HG03342 (cell line): Measurements from ENCODE around the gene ENOX2.
"Not testable (repeated sequence)": the region's sequence is repeated elsewhere in the genome, so short reads cannot be mapped to it uniquely, and the experiment has no call there.

Source experiments
- ATAC-seq: cut with Tn5 transposase; IDR thresholded peaks from one replicate; pipeline ENCODE4 v1.9.1; 2021; ENCODE audit warnings: mild to moderate bottlenecking, moderate library complexity; ENCODE audit not compliant: unreplicated experiment

The ENOX2 gene

GRCh38 chrX:130769835-130770234, 133.2 kb downstream of the ENOX2 start:
- no peak for ATAC-seq

GRCh38 chrX:130758072-130758471, 144.9 kb downstream of the ENOX2 start:
- no peak for ATAC-seq

GRCh38 chrX:130756233-130756632, 146.8 kb downstream of the ENOX2 start:
- ATAC-seq, result no peak

- ATAC-seq, result no peak
Measured at GRCh38 chrX:130754353-130754752, 148.7 kb downstream of the ENOX2 start.

- no peak for ATAC-seq
Measured at GRCh38 chrX:130746709-130747342, 156.2 kb downstream of the ENOX2 start.

- ATAC-seq, result no peak
Measured at GRCh38 chrX:130746077-130746476, 156.9 kb downstream of the ENOX2 start.

- ATAC-seq, result no peak
Measured at GRCh38 chrX:130741584-130741983, 161.4 kb downstream of the ENOX2 start.

GRCh38 chrX:130741151-130741550, 161.9 kb downstream of the ENOX2 start:
- ATAC-seq, result no peak

- ATAC-seq, result no peak
Measured at GRCh38 chrX:130738638-130739195, 164.3 kb downstream of the ENOX2 start.

- no peak for ATAC-seq
Measured at GRCh38 chrX:130734713-130735112, 168.3 kb downstream of the ENOX2 start.

GRCh38 chrX:130728208-130728607, 174.8 kb downstream of the ENOX2 start:
- ATAC-seq, result no peak

GRCh38 chrX:130726661-130727060, 176.3 kb downstream of the ENOX2 start:
- no peak for ATAC-seq

GRCh38 chrX:130725519-130725918, 177.5 kb downstream of the ENOX2 start:
- no peak for ATAC-seq

GRCh38 chrX:130719413-130719812, 183.6 kb downstream of the ENOX2 start:
- ATAC-seq, result no peak

GRCh38 chrX:130718137-130718536, 184.9 kb downstream of the ENOX2 start:
- ATAC-seq, result no peak

GRCh38 chrX:130716781-130717413, 186.1 kb downstream of the ENOX2 start:
- ATAC-seq, result no peak

- ATAC-seq, result no peak
Measured at GRCh38 chrX:130716346-130716745, 186.7 kb downstream of the ENOX2 start.

- no peak for ATAC-seq
Measured at GRCh38 chrX:130715299-130715698, 187.7 kb downstream of the ENOX2 start.

- ATAC-seq, result no peak
Measured at GRCh38 chrX:130714665-130715064, 188.3 kb downstream of the ENOX2 start.

GRCh38 chrX:130714135-130714534, 188.9 kb downstream of the ENOX2 start:
- ATAC-seq, result no peak

- not testable (repeated sequence) for ATAC-seq
Measured at GRCh38 chrX:130709178-130709577, 193.8 kb downstream of the ENOX2 start.

GRCh38 chrX:130705591-130705990, 197.4 kb downstream of the ENOX2 start:
- ATAC-seq, result no peak
